GM19240 (cell line): ENCODE results near the gene CYB561D2.

Source experiments
- DNase-seq: peaks from one replicate; pipeline ENCODE4 v3.0.0; 2011; ENCODE audit warnings: low spot score; ENCODE audit not compliant: insufficient read length

CYB561D2 gene

GRCh38 chr3:50365080-50365841 is 14.6 kb downstream of the CYB561D2 start:
- DNase-seq = peak; percentile 95

GRCh38 chr3:50365842-50366220 is 15.2 kb downstream of the CYB561D2 start:
- no peak for DNase-seq

GRCh38 chr3:50369012-50369670 is 18.5 kb downstream of the CYB561D2 start:
- no peak for DNase-seq

- no peak for DNase-seq
Measured at GRCh38 chr3:50370594-50370993, 19.9 kb downstream of the CYB561D2 start.

GRCh38 chr3:50371133-50371685 is 20.5 kb downstream of the CYB561D2 start:
- no peak for DNase-seq

GRCh38 chr3:50372349-50372748 is 21.7 kb downstream of the CYB561D2 start:
- no peak for DNase-seq

GRCh38 chr3:50373146-50374051 is 22.7 kb downstream of the CYB561D2 start:
- no peak for DNase-seq

GRCh38 chr3:50374363-50375257 is 23.9 kb downstream of the CYB561D2 start:
- no peak for DNase-seq

GRCh38 chr3:50375258-50375931 is 24.7 kb downstream of the CYB561D2 start:
- DNase-seq = no peak

GRCh38 chr3:50378024-50378423 is 27.4 kb downstream of the CYB561D2 start:
- DNase-seq = no peak

- no peak for DNase-seq
Measured at GRCh38 chr3:50378757-50379156, 28.1 kb downstream of the CYB561D2 start.

- DNase-seq = no peak
Measured at GRCh38 chr3:50380405-50381085, 29.9 kb downstream of the CYB561D2 start.

- no peak for DNase-seq
Measured at GRCh38 chr3:50381383-50381782, 30.7 kb downstream of the CYB561D2 start.

- DNase-seq = no peak
Measured at GRCh38 chr3:50382722-50383121, 32.1 kb downstream of the CYB561D2 start.

- no peak for DNase-seq
Measured at GRCh38 chr3:50383750-50384149, 33.1 kb downstream of the CYB561D2 start.

GRCh38 chr3:50385754-50386153 is 35.1 kb downstream of the CYB561D2 start:
- no peak for DNase-seq

- DNase-seq = no peak
Measured at GRCh38 chr3:50388016-50388719, 37.5 kb downstream of the CYB561D2 start.

GRCh38 chr3:50388720-50389413 is 38.2 kb downstream of the CYB561D2 start:
- no peak for DNase-seq
